HPDE6-E6E7 (cell line): ENCODE data around the gene RSRC1.
"Not testable (repeated sequence)": the region's sequence is repeated elsewhere in the genome, so short reads cannot be mapped to it uniquely, and the experiment has no call there.

ENCODE experiments used
- DNase-seq: peaks from one replicate; pipeline ENCODE4 v3.0.0; 2011; ENCODE audit warnings: missing footprints; ENCODE audit errors: extremely low spot score

RSRC1 gene, protein sequence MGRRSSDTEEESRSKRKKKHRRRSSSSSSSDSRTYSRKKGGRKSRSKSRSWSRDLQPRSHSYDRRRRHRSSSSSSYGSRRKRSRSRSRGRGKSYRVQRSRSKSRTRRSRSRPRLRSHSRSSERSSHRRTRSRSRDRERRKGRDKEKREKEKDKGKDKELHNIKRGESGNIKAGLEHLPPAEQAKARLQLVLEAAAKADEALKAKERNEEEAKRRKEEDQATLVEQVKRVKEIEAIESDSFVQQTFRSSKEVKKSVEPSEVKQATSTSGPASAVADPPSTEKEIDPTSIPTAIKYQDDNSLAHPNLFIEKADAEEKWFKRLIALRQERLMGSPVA

DNA sequence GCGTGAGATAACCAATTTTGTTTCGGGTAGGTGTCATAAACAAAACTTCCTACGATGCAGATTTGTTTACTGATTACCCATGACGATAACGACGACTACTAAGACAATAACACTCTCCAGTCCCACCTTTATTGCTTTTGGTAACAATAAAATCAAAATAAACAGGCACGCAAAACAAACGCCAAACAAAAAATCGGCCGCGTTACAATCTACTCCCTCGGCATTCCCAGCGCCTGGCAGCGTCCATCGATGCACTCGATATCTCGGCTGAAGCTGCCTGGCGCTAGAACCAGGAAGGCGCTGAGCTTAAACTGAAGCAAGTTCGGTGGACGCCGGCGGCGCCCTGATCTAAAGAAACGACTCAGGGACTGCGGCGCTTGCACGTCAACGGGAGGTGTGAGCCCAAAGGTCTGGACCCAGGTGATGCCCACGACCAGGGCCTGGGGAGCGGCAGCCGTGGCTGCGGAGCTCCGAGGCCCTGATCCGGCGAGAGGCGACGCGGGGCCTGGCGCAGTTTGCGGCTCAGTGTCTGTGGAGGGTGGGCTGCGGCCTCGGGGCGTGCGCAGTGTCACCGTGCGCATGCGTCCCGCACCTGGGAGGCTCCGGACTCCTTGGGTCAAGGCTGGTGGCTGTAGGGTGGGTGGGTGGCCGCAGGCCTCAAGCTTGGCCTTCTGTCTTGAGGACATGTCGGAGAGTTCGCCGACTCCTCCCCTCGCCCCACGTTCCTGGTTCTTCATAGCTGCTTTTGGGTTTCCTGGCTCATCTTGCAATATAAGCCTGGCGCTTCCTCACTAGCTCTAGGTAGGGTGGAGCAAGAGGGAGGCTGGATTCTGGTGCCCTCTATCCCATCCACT is at the start of gene RSRC1:
TSS of gene RSRC1 (plus strand) at position 286 of the 854 bp plus-strand sequence. CDS start 12,016 bp downstream, outside the sequence.
- peak; percentile 61 for DNase-seq

DNA sequence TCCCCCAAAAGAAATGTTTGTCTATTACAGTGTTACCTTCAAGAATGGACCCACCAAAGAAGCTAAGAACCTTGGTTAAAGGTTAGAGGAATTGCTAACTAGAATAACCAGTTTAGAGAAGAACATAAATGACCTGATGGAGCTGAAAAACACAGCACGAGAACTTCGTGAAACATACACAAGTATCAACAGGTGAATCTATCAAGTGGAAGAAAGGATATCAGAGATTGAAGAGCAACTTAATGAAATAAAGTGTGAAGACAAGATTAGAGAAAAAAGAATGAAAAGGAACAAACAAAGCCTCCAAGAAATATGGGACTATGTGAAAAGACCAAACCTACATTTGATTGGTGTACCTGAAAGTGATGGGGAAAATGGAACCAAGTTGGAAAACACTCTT is 44.3 kb upstream of the RSRC1 start:
- DNase-seq: not testable (repeated sequence)

DNA sequence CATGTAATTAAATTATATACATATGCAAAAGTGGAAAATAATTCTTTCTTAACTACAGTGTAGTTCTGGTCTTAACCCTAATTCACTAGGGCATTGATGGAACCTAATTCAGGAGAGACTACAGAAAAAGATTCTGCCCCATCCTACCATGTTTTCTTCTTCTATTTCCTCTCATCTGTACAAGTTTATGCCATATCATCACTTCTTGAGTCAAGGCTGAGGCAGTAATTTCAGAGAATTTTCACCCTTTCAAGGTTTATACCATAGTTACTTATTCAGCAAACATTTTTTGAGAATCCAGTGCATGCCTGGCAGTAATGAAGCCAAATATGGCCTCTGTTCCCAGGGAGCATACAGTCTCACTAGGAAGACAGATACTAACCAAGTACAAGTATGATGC is 37.1 kb upstream of the RSRC1 start:
- no peak for DNase-seq

DNA sequence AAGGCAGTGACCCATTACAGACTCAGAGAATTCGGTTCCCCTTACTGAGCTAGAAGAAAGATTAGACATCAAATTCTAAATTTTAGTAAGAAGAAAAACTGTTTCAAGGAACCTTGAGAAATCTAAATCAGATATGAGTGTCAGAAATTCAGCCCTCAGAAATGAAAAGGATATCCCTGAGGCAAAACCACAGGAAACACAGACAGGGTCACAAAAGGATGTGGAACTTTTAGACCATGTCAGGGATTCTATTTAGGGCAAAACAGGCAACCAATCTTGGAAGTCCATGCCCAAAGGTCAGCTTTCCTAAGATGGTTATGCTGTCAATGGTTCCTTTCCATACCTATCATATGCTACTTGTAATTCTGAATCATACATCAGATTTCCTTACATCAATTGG is 35.3 kb upstream of the RSRC1 start:
- no peak for DNase-seq

DNA sequence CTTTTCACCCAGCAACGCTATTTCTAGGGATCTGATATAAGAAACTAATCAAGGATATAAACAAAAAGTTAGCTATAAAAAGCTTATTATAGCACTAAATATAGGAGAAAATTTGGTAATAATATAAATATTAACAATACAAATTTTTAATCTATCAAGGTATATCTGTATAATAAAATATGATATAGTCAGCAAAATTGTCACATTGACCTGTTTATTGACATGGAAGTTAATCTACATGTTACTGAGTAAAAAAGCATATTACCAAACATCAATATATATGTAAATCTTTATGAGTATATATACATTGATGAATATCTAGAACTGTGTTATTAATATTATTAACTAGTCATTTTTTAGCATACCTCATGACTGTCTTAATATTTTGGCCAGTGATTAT is 30.3 kb upstream of the RSRC1 start:
- DNase-seq: no peak

DNA sequence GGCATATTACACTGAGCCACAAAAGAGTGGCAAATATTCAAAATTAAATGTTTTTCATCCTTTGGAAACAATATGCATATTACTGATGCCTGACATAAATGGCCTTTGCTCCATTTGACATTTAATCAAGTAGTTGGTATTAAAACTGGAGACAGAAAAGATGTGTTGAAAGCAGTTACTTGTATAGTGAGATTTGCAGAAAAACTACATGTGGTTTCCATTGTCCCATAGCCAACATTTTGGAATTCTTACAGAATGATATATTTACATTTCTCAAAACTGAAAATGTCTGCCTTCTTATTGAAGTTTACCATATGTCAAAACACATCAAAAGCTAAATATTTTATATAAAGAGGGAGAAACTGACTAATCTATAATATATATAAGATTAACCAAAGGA is 25.2 kb upstream of the RSRC1 start:
- DNase-seq: no peak

DNA sequence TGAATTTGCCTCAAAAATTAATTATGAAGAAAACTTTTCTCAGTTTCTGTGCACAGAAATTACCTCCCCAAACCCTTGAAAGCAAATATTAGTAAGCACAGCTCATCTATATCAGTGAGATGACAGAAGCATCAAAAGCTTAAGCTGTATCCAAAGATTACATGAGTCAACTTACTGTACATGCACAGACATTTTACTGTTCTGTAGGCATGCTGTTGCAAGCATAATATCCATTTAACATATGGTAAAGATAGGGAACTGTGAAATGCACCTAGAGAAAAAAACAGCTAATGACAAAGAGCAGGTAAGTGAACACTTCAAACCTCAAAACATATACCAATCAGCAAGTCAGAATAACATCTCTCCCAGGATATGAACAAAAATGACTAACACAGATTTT is 24.5 kb upstream of the RSRC1 start:
- no peak for DNase-seq

DNA sequence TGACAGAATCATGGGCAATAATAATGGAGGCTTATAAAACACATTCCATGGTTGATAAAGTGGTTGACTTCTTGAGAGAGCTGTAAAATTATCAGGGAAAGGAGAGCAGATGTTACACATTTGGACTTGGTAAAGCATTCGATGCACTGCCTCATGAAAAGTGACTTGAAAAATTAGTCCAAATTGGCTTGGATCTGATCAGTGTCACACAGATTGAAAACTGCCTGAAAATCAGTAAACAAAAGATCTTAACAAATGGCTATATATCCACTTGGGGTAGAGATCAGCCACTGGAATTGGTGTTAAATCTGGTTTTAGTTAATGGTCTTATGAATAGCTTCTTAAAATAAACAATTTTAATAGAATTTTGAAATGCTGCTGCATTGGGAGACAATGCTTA is 24.0 kb upstream of the RSRC1 start:
- no peak for DNase-seq

DNA sequence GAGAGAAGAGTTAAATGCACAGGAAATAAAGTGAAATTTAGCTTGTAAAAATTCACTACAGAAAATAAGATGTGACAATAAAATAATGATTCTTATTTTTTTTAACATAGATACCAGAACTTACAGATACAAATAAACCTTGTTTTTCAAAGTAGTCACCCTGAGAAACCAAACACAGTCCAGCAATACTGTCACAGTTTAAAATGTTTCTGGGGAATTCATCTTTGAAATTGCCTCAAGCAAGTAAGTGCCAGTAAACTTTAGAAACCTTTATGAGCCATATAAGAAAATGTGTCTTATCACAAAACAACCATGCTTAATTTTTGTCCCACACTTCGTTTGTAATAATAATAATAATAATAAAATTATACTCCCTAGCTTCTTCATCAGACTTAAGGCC is 23.5 kb upstream of the RSRC1 start:
- no peak for DNase-seq

DNA sequence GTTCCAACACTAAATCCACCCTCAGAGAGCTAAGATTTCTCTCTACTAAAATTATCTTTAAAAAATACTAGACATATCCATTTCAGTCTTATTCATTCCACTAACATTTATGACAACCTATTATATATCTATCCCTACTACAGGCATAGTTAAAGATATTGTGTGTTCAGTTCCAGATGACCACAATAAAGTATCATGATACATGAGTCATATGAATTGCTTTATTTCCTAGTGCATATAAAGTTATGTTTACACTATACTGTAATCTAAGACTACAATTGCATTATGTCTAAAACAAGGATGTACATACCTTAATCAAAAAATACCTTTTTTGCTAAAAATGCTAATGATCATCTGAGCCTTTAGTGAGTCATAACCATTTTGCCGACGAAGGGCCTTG is 23.1 kb upstream of the RSRC1 start:
- no peak for DNase-seq

DNA sequence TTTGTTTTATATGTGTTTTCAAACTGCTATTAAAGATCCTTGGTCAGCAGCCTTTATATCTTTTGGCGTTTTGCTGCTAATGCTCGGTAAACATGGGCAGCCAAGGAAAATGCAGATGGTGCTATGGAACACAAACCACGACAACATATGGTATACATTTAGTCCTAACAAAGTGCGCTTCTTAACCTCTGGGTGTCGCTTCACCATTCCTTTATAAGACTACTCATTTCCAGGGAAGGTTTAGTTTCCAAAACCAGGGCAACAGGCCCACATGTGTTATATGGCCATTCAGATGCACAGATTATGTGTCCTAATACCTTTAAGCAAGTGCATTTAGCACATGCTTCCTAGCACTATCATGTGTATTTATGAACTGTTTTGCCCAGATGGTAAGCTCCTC is 18.4 kb upstream of the RSRC1 start:
- no peak for DNase-seq

DNA sequence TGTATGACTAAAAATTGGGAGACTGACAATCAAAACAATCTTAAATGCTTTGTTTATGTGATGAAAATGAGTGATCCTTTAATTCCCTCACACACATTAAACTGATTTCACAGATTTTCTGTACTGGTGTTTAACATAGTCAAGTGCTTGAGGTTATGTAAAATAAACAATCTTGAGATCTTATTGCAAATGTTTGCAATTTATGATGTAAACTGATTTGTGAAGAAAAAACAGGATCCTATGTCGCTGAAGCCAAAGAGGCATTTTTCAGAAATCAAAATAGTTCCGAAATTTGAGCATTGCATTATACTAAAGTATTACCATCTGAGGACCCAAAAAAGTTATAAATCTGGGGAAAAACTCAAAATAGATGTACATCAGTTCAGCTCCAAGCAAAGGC is 16.4 kb upstream of the RSRC1 start:
- no peak for DNase-seq

DNA sequence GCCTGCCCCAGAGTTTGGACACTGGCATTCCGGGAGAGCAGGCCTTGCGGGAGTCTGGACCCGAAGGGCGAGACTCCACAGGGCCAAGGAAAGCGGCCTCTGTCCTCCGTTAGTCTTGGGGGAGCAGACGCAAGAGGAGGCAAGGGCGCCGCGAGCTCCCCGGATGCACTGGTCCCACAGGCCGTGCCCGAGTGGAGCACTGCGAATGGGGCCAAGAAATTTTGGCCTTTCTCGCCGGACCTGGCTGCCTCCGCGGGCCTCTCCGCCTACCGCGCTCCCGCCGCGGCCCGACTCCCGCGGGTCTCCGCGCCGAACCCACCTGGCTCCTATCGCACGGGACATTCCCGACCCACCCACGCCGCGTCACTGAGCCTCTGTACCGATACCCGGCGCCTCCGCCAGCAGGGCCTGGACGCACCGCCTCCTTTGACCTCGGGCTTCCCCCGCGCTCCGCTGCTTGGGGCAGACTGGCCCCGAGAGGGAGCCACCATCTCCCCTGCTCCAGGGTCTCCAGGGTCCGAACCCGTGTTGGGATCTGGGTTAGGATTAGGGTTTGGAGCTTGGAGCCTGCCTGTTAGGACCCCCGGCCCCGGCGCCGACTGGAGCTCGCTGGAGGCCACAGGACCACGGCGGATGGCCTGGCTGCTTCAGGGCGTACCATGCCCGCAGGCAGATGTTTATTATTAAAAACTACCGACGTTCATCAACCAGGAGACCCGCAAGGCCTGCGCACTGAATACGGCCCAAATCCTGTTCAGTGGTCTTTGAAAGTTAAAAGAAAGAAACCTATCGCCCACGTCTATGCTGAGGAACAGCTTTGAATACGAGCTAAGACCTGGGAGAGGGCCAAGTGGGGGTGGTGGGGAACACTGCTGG is 15.4 kb upstream of the RSRC1 start:
- DNase-seq: no peak

DNA sequence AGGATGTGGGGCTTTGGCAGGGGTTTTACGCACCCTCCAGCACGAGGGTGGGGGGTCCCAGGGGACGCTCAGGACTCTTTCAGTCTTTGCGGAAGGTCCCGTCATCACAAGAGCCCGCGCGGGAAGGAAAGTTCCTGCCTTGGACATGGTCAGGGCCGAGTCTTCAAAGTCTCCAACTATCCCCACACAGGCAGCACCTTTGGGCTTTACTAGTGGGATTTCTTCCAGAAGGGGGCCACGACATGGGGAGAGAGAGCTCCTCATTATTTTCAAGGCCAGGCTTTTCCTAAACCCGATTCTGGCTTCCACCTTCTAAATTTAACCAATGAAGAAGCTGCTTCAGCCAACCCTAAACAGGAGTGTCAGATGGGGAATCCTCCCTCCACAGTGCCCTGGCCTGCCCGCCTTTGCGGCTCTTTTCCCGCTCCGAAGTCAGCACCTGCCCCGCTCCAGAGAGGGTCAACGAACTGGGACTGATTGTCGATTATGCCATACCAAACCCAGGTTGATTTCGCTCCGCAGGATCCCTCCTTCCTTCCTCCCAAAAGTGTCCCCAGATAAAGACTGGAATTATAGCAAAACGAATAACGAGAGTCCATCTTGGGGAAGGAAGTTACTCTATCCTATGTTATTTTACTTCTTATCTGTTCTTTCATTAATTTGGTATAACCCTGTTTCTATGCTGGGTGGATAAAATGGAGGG is 14.6 kb upstream of the RSRC1 start:
- DNase-seq: no peak

DNA sequence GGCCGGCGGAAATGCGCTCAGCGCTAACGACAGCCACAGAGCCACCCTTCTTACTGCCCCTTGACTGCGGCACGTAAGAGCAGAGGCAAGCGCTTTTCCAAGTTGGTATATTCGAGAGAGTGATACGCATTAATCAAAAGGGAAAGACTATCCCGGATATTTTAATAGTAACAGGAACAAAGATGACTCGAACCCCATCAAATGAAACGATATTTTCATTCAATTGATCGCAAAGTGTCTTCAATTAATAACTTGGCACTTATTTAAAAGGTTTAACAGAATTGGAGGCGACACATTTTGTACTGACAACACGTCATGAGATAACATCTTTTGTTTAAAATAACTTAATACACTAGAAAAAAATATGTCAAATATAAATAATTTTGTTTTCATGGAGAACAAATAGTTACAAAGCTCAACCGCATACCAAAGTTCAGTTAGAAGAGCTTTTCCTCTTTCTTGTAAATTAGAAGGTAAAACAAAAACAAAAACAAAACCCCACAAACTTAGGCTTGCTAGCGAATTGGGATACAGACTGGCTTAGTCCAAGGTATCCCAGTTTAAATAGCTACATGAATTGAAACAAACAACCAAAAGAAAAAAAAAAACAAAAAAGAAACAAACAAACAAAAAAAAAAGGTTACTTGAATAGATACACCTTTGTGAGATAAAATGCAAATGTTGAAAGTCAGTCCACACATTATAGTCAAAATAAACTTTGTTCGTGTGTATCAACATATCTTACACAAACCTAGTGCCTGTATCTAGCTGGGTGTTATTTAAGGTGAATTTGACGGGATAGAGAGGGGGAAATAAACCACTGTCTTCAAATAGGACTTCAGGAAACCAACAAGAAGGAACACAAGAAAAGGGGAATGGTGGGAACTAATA is 13.8 kb upstream of the RSRC1 start:
- DNase-seq: no peak

DNA sequence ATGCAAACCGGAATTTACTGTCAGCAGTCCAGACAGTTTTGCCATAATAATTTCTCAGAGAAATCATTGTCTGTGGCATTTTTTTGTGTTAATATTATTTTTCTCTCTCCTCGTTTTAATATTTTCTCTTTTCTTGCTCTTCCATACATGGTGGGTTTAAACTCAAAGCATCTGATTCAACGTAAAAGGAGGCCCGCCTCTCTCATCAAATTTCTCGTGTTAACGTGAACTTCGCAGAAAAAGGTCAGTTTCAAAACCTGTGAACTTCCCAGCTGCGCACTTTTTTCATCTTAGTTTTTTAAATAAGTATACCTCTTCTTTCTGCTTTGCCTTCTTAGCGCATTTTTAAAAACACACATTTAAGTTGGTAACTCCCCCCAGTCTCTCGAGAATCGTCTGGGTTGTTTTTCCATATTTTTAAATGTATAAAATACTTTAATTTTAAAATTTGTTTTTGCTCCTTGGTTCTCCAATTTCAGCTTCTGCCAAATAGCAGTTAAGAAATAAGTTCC is 12.8 kb upstream of the RSRC1 start:
- DNase-seq: no peak

DNA sequence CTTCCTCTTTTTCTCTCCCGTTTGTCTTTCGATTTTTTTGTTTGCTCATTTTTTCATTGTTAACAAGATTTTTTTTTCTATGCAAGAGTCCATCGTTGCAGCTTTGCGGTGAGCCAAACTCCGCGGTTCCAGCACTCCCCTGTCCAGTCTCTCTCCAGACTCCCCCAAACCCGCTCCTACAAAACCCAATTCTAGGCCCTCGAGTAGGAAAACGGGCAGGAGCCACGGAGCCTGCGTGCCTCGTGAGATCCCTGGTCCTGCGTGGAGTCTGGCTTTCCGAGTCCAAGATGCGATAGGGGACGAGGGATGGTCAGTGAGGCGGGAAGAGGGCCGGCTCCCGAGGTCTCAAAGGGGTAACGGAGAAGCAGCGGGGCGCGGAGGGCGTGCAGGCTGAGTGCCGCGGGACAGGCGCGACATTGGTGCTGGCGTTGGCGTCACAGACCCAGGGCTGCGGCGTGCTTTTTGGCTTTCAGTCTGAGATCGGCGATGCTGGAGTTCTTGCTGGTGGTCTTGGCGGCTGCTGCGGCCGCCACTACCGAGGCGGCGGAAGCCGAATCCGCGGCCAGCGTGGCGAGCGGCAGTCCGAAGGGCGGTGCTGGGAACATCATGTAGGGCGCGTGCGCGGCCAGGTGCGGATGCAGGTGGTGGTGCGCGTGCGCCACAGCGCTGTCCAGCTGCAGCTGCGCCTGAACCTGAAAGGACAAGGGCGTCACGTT is 12.1 kb upstream of the RSRC1 start:
- peak; percentile 97 for DNase-seq

DNA sequence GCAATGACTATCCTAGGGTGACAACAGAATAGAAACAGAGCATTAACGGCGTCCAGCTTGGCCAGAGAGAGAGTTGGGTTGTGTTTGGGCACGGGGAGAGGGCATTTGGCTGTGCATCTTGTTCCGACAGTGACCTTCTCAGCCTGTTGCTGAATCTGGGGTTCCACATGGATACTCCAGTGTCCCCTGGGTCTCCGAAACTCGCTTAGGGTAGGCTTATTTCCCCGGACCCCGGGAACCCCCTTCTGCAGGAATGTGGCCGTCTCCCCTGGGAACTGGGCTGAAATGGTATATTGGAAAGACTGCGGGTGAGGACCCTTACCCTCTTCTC is 11.6 kb upstream of the RSRC1 start:
- no peak for DNase-seq

DNA sequence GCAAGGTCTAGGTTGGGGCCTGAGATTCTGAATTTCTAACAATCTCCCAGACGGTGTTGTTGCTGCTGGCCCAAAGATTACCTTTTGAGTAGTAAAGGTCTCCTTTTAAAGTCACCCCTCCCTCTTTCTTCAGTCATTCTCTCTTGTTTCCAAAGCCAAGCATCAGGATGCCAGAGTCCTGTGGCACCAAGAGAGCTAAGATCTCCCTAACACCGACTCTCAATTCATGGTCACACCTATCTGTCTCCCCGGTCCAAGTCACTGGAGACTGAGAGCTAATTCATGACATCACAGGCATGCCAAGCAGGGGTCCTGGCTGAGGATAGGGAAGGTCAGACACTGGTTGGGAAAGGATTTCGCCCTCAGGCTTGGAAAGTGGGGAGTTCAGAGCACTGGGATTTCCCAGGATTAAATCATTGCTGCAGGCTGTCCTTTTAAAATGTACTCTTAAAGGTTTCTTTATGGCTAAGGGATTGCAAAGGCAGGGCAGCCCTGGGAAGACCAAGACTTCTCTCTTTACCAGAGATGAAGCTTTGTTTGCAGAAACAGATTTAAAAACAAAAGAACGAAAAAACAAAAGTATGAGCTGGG is 11.0 kb upstream of the RSRC1 start:
- DNase-seq: no peak
